ENCODE results near the gene NPTX1.

The NPTX1 gene

GRCh38 chr17:80419255-80419654, 57.2 kb downstream of the NPTX1 start:
- no peak for DNase-seq (ENCODE audit: insufficient read length, low spot score)
- no peak for TF ChIP-seq POLR2AphosphoS5 (IDR thresholded peaks at IDR 0.05; ENCODE audit: low read depth, low read length)
- TF ChIP-seq SPI1 (IDR thresholded peaks at IDR 0.05; ENCODE audit: low read depth, low read length), result no peak
- no peak for TF ChIP-seq POLR2A (IDR thresholded peaks at IDR 0.05; ENCODE audit: low read depth, low read length)
- no peak for TF ChIP-seq TAF1 (IDR thresholded peaks at IDR 0.05; ENCODE audit: low read depth, low read length)
- TF ChIP-seq PAX5 (IDR thresholded peaks at IDR 0.05; ENCODE audit: insufficient read depth, low read length, severe bottlenecking), result no peak
- TF ChIP-seq POU2F2 (IDR thresholded peaks at IDR 0.05; ENCODE audit: low read depth, low read length), result no peak
- FAIRE-seq, result no peak

GRCh38 chr17:80418589-80418988, 57.8 kb downstream of the NPTX1 start:
- FAIRE-seq (no peak), DNase-seq (ENCODE audit: insufficient read length, low spot score) (no peak)
- TF ChIP-seq POLR2A (IDR thresholded peaks at IDR 0.05; ENCODE audit: low read depth, low read length) (no peak), POLR2AphosphoS5 (IDR thresholded peaks at IDR 0.05; ENCODE audit: low read depth, low read length) (no peak), PAX5 (IDR thresholded peaks at IDR 0.05; ENCODE audit: insufficient read depth, low read length, severe bottlenecking) (no peak), SPI1 (IDR thresholded peaks at IDR 0.05; ENCODE audit: low read depth, low read length) (no peak), POU2F2 (IDR thresholded peaks at IDR 0.05; ENCODE audit: low read depth, low read length) (no peak), TAF1 (IDR thresholded peaks at IDR 0.05; ENCODE audit: low read depth, low read length) (no peak)

Measured in GM12891 (cell line).